WTC11 (cell line): Measurements from ENCODE around the gene ING2.

ENCODE experiments used
- CBFB ChIP-seq: sonication (generic); formaldehyde crosslinking; IDR thresholded peaks from 2 replicates; pipeline ENCODE4 v1.8.1; 2022; ENCODE audit warnings: mild to moderate bottlenecking, low read depth, missing genetic modification reagents
- CREB1 ChIP-seq: sonication (generic); formaldehyde crosslinking; IDR thresholded peaks from 2 replicates; pipeline ENCODE4 v1.8.0; 2023; ENCODE audit warnings: mild to moderate bottlenecking, missing genetic modification reagents
- MXD4 ChIP-seq: fragments of 250-450 bp; sonication (Bioruptor Pico); IDR thresholded peaks from 2 replicates; pipeline ENCODE4 v1.8.0; 2021; ENCODE audit warnings: mild to moderate bottlenecking, moderate library complexity, borderline replicate concordance
- NR2C2 ChIP-seq: sonication (generic); formaldehyde crosslinking; IDR thresholded peaks from 2 replicates; pipeline ENCODE4 v1.8.0; 2022; ENCODE audit warnings: mild to moderate bottlenecking, missing genetic modification reagents
- NR3C1 ChIP-seq: sonication (generic); formaldehyde crosslinking; conservative IDR thresholded peaks from 2 replicates; pipeline ENCODE4 v1.8.1; 2023; ENCODE audit warnings: low read depth, mild to moderate bottlenecking, missing genetic modification reagents
- SP1 ChIP-seq: sonication (generic); formaldehyde crosslinking; conservative IDR thresholded peaks from 2 replicates; pipeline ENCODE4 v1.8.1; 2022; ENCODE audit warnings: missing genetic modification reagents
- ZBTB21 ChIP-seq: sonication (generic); formaldehyde crosslinking; IDR thresholded peaks from 2 replicates; pipeline ENCODE4 v1.8.1; 2023; ENCODE audit warnings: mild to moderate bottlenecking, missing genetic modification reagents, borderline replicate concordance
- ZNF423 ChIP-seq: fragments of 250-450 bp; sonication (Bioruptor Pico); IDR thresholded peaks from 2 replicates; pipeline ENCODE4 v2.1.2; 2022; ENCODE audit warnings: mild to moderate bottlenecking, moderate library complexity
- TF ChIP-seq, protein P1 (sequence below): sonication (generic); formaldehyde crosslinking; IDR thresholded peaks from 2 replicates; pipeline ENCODE4 v1.8.1; 2023; ENCODE audit warnings: mild to moderate bottlenecking, missing genetic modification reagents
- TF ChIP-seq, protein P2 (sequence below): fragments of 200-600 bp; IDR thresholded peaks from 2 replicates; pipeline ENCODE4 v1.8.0; 2022; ENCODE audit warnings: antibody characterized with exemption
- TF ChIP-seq, protein P3 (sequence below): sonication (generic); formaldehyde crosslinking; IDR thresholded peaks from 2 replicates; pipeline ENCODE4 v1.8.1; 2023; ENCODE audit warnings: mild to moderate bottlenecking, missing genetic modification reagents

DNA sequence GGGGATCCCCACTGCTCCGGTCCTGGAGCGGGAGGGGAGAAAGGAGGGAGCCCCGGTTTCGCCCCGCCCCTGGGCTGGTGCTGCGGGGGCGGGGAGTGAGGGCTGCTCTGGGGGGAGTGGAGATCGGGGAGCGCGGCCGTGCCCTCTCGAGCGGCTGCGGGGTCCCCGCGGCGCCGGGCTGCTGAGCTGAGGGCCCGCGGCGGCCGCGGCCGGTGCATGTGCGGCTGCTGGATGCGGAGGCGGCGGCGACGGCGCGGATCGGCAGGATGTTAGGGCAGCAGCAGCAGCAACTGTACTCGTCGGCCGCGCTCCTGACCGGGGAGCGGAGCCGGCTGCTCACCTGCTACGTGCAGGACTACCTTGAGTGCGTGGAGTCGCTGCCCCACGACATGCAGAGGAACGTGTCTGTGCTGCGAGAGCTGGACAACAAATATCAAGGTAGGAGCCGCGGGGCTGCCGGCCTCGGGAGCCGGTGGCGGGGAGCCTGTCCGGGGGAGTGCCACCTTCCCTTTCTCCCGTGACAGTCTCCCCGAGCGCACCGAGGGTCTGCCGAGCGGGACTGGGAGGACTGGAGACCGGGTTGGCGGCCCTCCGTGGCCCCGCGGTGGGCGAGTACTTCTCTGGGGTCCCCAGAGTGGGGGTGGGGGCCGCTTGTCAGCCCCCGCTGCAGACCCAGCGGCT lies at the start of gene ING2:
- TF ChIP-seq, protein P1, sequence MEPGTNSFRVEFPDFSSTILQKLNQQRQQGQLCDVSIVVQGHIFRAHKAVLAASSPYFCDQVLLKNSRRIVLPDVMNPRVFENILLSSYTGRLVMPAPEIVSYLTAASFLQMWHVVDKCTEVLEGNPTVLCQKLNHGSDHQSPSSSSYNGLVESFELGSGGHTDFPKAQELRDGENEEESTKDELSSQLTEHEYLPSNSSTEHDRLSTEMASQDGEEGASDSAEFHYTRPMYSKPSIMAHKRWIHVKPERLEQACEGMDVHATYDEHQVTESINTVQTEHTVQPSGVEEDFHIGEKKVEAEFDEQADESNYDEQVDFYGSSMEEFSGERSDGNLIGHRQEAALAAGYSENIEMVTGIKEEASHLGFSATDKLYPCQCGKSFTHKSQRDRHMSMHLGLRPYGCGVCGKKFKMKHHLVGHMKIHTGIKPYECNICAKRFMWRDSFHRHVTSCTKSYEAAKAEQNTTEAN (CRISPR knock-in tag) = no peak
- TF ChIP-seq, protein P2, sequence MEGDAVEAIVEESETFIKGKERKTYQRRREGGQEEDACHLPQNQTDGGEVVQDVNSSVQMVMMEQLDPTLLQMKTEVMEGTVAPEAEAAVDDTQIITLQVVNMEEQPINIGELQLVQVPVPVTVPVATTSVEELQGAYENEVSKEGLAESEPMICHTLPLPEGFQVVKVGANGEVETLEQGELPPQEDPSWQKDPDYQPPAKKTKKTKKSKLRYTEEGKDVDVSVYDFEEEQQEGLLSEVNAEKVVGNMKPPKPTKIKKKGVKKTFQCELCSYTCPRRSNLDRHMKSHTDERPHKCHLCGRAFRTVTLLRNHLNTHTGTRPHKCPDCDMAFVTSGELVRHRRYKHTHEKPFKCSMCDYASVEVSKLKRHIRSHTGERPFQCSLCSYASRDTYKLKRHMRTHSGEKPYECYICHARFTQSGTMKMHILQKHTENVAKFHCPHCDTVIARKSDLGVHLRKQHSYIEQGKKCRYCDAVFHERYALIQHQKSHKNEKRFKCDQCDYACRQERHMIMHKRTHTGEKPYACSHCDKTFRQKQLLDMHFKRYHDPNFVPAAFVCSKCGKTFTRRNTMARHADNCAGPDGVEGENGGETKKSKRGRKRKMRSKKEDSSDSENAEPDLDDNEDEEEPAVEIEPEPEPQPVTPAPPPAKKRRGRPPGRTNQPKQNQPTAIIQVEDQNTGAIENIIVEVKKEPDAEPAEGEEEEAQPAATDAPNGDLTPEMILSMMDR = no peak
- TF ChIP-seq ZNF423 (CRISPR knock-in tag) (no peak), MXD4 (CRISPR knock-in tag) (no peak), CBFB (no peak), CREB1 (no peak), SP1 (CRISPR knock-in tag) (no peak), NR2C2 (no peak), NR3C1 (CRISPR knock-in tag) (no peak), ZBTB21 (CRISPR knock-in tag) (no peak)
- TF ChIP-seq, protein P3, sequence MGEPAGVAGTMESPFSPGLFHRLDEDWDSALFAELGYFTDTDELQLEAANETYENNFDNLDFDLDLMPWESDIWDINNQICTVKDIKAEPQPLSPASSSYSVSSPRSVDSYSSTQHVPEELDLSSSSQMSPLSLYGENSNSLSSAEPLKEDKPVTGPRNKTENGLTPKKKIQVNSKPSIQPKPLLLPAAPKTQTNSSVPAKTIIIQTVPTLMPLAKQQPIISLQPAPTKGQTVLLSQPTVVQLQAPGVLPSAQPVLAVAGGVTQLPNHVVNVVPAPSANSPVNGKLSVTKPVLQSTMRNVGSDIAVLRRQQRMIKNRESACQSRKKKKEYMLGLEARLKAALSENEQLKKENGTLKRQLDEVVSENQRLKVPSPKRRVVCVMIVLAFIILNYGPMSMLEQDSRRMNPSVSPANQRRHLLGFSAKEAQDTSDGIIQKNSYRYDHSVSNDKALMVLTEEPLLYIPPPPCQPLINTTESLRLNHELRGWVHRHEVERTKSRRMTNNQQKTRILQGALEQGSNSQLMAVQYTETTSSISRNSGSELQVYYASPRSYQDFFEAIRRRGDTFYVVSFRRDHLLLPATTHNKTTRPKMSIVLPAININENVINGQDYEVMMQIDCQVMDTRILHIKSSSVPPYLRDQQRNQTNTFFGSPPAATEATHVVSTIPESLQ (CRISPR knock-in tag) = no peak
